K562 (cell line): ENCODE measurements around the gene C11orf52. TPM values are rescaled to one million over a fixed set of nuclear protein-coding genes. Genes with fewer than 3 reads are reported as not detected.

ENCODE experiments used
- BRF1 ChIP-seq: IDR thresholded peaks from 3 replicates; pipeline ENCODE4 v1.6.1; 2011; ENCODE audit warnings: borderline replicate concordance, mild to moderate bottlenecking; ENCODE audit not compliant: insufficient read length; ENCODE audit errors: extremely low read depth
- CBX2 ChIP-seq: fragments of 200-600 bp; sonication (generic); IDR thresholded peaks from one replicate; pipeline ENCODE4 v1.6.1; 2012; ENCODE audit warnings: mild to moderate bottlenecking, low read length, inconsistent platforms; ENCODE audit not compliant: insufficient read depth, poor library complexity, severe bottlenecking
- CEBPZ ChIP-seq: fragments of 150-350 bp; IDR thresholded peaks from 2 replicates; pipeline ENCODE4 v1.6.1; 2014; ENCODE audit warnings: low read depth, mild to moderate bottlenecking, low read length, borderline replicate concordance
- E4F1 ChIP-seq: fragments of 250-450 bp; sonication (Bioruptor Pico); IDR thresholded peaks from 2 replicates; pipeline ENCODE4 v1.5.0; 2021; ENCODE audit warnings: mild to moderate bottlenecking, borderline replicate concordance
- ETS2 ChIP-seq: IDR thresholded peaks from 2 replicates; pipeline ENCODE4 v1.6.1; 2016; ENCODE audit warnings: borderline replicate concordance, missing genetic modification characterization, mild to moderate bottlenecking, moderate library complexity, missing compliant biosample characterization; ENCODE audit not compliant: poor library complexity, severe bottlenecking
- FOXA3 ChIP-seq, 2 experiments: fragments of 450-650 bp in 1 of 2; sonication (generic) in 1 of 2; formaldehyde crosslinking; IDR thresholded peaks in 1 of 2; conservative IDR thresholded peaks in 1 of 2; 2 replicates each; pipeline versions ENCODE4 v1.4.0 to v1.8.0; 2020 to 2022; ENCODE audit warnings: mild to moderate bottlenecking in 2 of 2, missing genetic modification reagents in 1 of 2
- GATA2 ChIP-seq: sonication (generic); formaldehyde crosslinking; IDR thresholded peaks from 2 replicates; pipeline ENCODE4 v1.4.0; 2020; ENCODE audit warnings: mild to moderate bottlenecking, missing genetic modification reagents
- HMGN3 ChIP-seq: IDR thresholded peaks from 2 replicates; pipeline ENCODE4 v1.6.1; 2011; ENCODE audit warnings: borderline replicate concordance, low read depth, mild to moderate bottlenecking, mixed read lengths, low read length; ENCODE audit not compliant: insufficient read length; ENCODE audit errors: extremely low read depth
- MAFF ChIP-seq: IDR thresholded peaks from 2 replicates; pipeline ENCODE4 v1.6.1; 2012; ENCODE audit warnings: low read length, improper control_type of control experiment
- MTA3 ChIP-seq: fragments of 450-650 bp; formaldehyde crosslinking; IDR thresholded peaks from 2 replicates; pipeline ENCODE4 v1.6.1; 2017; ENCODE audit warnings: mild to moderate bottlenecking, borderline replicate concordance
- PCBP1 ChIP-seq: fragments of 200-400 bp; formaldehyde crosslinking; IDR thresholded peaks from 2 replicates; pipeline ENCODE4 v1.6.1; 2018; ENCODE audit warnings: mild to moderate bottlenecking, low read depth, low read length; ENCODE audit not compliant: poor library complexity, severe bottlenecking
- POLR2B ChIP-seq: fragments of 450-650 bp; IDR thresholded peaks from 2 replicates; pipeline ENCODE4 v1.6.1; 2018; ENCODE audit warnings: low read depth; ENCODE audit not compliant: partially characterized antibody
- POLR3G ChIP-seq: IDR thresholded peaks from 2 replicates; pipeline ENCODE4 v1.6.1; 2011; ENCODE audit not compliant: insufficient read length, insufficient replicate concordance; ENCODE audit errors: extremely low read depth
- ZNF239 ChIP-seq: fragments of 250-450 bp; sonication (Bioruptor Pico); IDR thresholded peaks from 2 replicates; pipeline ENCODE4 v1.4.0; 2020; ENCODE audit warnings: mild to moderate bottlenecking
- ZNF696 ChIP-seq: fragments of 250-450 bp; sonication (Bioruptor Pico); conservative IDR thresholded peaks from 2 replicates; pipeline ENCODE4 v1.4.0; 2020; ENCODE audit warnings: mild to moderate bottlenecking, moderate library complexity
- polyA plus RNA-seq, 8 experiments: library from polyadenylated mRNA; depleted of rRNA in 4 of 8; stranded (reverse) in 5 of 8; unstranded in 3 of 8; fragments of >200 nt; fragmentation: Nextera tagmentation in 2 of 8; fragmentation: Illumina TruSeq in 1 of 8; extraction: Ambion mirVana in 2 of 8; extraction: Trizol in 1 of 8; gene quantifications; 2 replicates each; pipeline versions ENCODE4 v1.2.1 to v1.2.3, GENCODE V29; 2011 to 2014; ENCODE audit warnings: inconsistent platforms in 1 of 8, missing spikeins in 1 of 8
- total RNA-seq, 7 experiments: library from RNA; depleted of rRNA in 6 of 7; stranded (reverse); fragments of >200 nt in 6 of 7; fragmentation: Illumina TruSeq in 2 of 7; extraction: Trizol in 2 of 7; gene quantifications; 2 replicates each; pipeline versions ENCODE4 v1.2.1 to v1.2.3, GENCODE V29; 2011 to 2021; ENCODE audit warnings: low replicate concordance in 1 of 7

Gene C11orf52
- total and polyA plus RNA-seq, 9 of the 15 experiments (the other 6 are each of a cell fraction or from before 2014, with no cell fraction given) = 0.29 to 2.9 (median 1.0) TPM

GRCh38 chr11:111926505-111927391, 8.0 kb downstream of the C11orf52 start (continued):
- TF ChIP-seq MTA3 (peak; percentile 53; the same call in 1 of the 2 replicates), POLR2B (peak; percentile 87), MAFF (no peak), FOXA3 (CRISPR knock-in tag; conservative IDR thresholded peaks at IDR 0.05 in 1 of 2, IDR thresholded peaks at IDR 0.05 in 1 of 2) (0 out of 4 replicates have a peak, but pooled peaks of 1 of the 2 experiments have one; percentile 4), PCBP1 (no peak), POLR3G (no peak), CBX2 (no peak), ZNF239 (CRISPR knock-in tag) (peak; percentile 32; the same call in 1 of the 2 replicates), ZNF696 (CRISPR knock-in tag) (no peak), ETS2 (tag) (no peak), E4F1 (CRISPR knock-in tag) (no peak), CEBPZ (no peak), BRF1 (no peak), HMGN3 (peak; percentile 55), GATA2 (CRISPR knock-in tag) (no peak)
